K562 treated with DMSO at 1 percent for 12 hours (cell line): ENCODE measurements around the gene EZR. TPM values are rescaled to one million over a fixed set of nuclear protein-coding genes. Genes with fewer than 3 reads are reported as not detected.

Source experiments
- total RNA-seq: library from RNA; unstranded; fragments of 300-600 nt; gene quantifications from 2 replicates; pipeline ENCODE4 v1.2.3, GENCODE V29; 2022; ENCODE audit not compliant: insufficient read depth

Gene EZR
- total RNA-seq: 104 and 172 TPM in 2 replicates

DNA sequence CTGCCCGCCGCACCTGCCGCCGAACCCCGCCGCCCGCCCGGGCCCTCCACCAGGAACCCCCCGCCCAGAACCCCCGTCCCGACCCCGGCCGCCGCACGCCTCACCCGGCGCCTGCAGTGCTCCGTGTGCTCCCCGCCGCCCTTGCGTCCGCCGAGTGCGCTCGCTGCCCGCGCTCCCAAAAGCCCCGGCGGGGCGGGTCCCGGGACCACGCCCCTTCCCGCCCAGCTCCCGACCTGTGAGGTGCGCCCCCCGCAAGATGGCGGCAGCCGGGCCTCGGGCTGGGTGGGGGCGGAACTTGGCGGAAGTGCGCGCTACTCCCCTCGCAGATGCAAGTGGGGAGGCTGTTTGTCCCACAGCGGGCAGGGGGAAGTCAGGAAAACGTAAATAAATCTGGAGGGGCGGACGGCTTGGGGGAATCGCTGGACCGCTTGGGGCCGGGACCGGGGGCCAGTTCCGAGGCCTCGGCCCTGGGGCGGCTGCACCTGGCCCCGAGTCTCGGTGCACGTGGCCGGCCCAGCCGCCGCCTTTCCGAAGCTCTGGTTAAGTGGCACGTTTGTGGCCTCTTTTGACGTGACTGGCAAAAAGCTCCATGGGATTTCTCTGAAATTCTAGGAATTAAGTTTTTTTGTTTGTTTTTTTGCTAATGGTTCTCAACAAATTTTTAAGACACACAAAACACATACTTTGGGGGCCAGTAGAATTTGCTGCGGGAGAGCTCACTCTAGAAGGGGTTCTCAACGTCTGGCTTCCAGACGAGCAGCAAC, at the start of gene EZR:
EZR (minus strand) TSS at position 156 of the 764 bp plus-strand sequence. CDS start 1,275 bp downstream, outside the sequence.

Other genes with a start within 250 kb of the EZR start
- 189 and 239 TPM in 2 replicates for gene DYNLT1, start 174.6 kb downstream of the EZR start, total RNA-seq
- 0.36 TPM in 1 of 2 replicates, not detected in the other for gene SYTL3, start 169.3 kb downstream of the EZR start, total RNA-seq
- gene RSPH3, start 180.8 kb upstream of the EZR start, total RNA-seq: 3.2 and 7.2 TPM in 2 replicates
- not detected in 2 replicates for gene TAGAP, start 225.6 kb upstream of the EZR start, total RNA-seq